ACC112 (cell line): Measurements from ENCODE around the gene APOBEC3A.
"Not testable (repeated sequence)": the region's sequence is repeated elsewhere in the genome, so short reads cannot be mapped to it uniquely, and the experiment has no call there.

Experiments used
- H2AFZ ChIP-seq: fragments of 200-600 bp; sonication (generic); one replicate; pipeline ENCODE4 v1.6.0; 2017; ENCODE audit warnings: antibody characterized with exemption, low read length; ENCODE audit not compliant: unreplicated experiment
- H3K27ac ChIP-seq: fragments of 200-600 bp; sonication (generic); 2 replicates; pipeline ENCODE4 v1.5.1; 2014; ENCODE audit warnings: low read depth, mild to moderate bottlenecking, antibody characterized with exemption, low read length, moderate library complexity
- H3K27me3 ChIP-seq: fragments of 200-600 bp; sonication (generic); 2 replicates; pipeline ENCODE4 v1.6.1; 2014; ENCODE audit warnings: mild to moderate bottlenecking, antibody characterized with exemption, low read length, moderate library complexity, mixed read lengths; ENCODE audit not compliant: insufficient read depth
- H3K36me3 ChIP-seq: fragments of 200-600 bp; sonication (generic); 2 replicates; pipeline ENCODE4 v1.6.1; 2016; ENCODE audit warnings: mild to moderate bottlenecking, antibody characterized with exemption, low read length, moderate library complexity, mixed read lengths; ENCODE audit not compliant: insufficient read depth
- H3K4me1 ChIP-seq: fragments of 200-600 bp; sonication (generic); one replicate; pipeline ENCODE4 v1.6.1; 2016; ENCODE audit warnings: low read length, mixed read lengths; ENCODE audit not compliant: insufficient read depth, unreplicated experiment, control insufficient read depth
- H3K4me3 ChIP-seq: fragments of 200-600 bp; sonication (generic); 2 replicates; pipeline ENCODE4 v1.5.1; 2014; ENCODE audit warnings: mild to moderate bottlenecking, low read depth, low read length
- H3K79me2 ChIP-seq: fragments of 200-600 bp; sonication (generic); one replicate; pipeline ENCODE4 v1.6.0; 2016; ENCODE audit warnings: low read length; ENCODE audit not compliant: control insufficient read depth, unreplicated experiment, insufficient read depth

APOBEC3A gene

GRCh38 chr22:38952281-38952993 is 5.0 kb upstream of the APOBEC3A start:
- H3K79me2 ChIP-seq, result no peaks in the 10 kb centered on the region
- H3K4me3 ChIP-seq, result no peak overlapping the region
- H3K27ac ChIP-seq, result no peak overlapping the region
- H3K36me3 ChIP-seq, result no peaks in the 10 kb centered on the region
- H2AFZ ChIP-seq, result no peak overlapping the region
- no peaks in the 10 kb centered on the region for H3K4me1 ChIP-seq
- peaks cover 8% of the 10 kb centered on the region for H3K27me3 ChIP-seq

- Histone ChIP-seq H3K27ac (no peak overlapping the region), H3K4me3 (no peak overlapping the region)
Measured at GRCh38 chr22:38953091-38953490, 4.3 kb upstream of the APOBEC3A start.

GRCh38 chr22:38953577-38954413 is 3.6 kb upstream of the APOBEC3A start:
- Histone ChIP-seq H3K4me1 (no peaks in the 10 kb centered on the region), H3K36me3 (no peaks in the 10 kb centered on the region), H2AFZ (no peak overlapping the region), H3K27me3 (no peaks in the 10 kb centered on the region; the same call in 1 of the 2 replicates), H3K27ac (no peak overlapping the region), H3K79me2 (no peaks in the 10 kb centered on the region), H3K4me3 (no peak overlapping the region)

More at GRCh38 chr22:38953091-38953490, 4.3 kb upstream of the APOBEC3A start:
- Histone ChIP-seq H2AFZ (no peak overlapping the region), H3K4me1 (no peaks in the 10 kb centered on the region), H3K27me3 (peaks cover 3% of the 10 kb centered on the region; the same call in 1 of the 2 replicates), H3K79me2 (no peaks in the 10 kb centered on the region), H3K36me3 (no peaks in the 10 kb centered on the region)

- no peaks in the 10 kb centered on the region for H3K4me1 ChIP-seq
Measured at GRCh38 chr22:38954414-38955043, 2.9 kb upstream of the APOBEC3A start.

DNA sequence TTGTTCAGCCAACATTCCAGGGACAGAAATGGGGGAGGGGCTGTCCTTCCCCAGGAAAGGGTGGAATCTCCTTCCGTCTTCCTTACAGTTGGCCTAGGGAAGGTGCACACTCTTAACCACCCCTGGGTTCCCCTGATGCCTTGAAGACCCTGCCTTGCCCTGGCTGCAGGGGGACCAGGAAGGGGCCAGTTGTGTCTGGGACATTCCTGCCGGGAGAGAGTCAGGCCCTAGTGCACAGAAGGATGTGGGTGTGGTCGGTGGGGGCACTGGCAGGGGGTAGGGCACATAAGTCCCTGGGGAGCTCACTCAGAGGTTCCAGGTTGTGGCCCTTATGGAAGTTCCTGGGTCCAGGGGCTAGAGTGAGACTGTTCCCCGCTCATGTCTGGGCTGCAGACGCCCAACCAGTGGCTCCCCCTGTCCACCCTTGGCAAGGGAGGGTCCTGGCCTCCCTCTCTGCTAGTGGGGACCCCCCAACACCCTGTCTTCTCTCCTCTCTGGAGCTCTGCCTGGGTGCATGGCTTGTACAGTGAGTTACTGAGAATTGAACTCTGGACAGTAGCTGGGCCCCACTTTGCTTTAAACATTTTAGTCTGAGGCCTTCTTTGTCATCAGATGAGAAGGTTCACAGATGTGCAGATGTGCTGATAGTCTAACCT is 2.0 kb upstream of the APOBEC3A start:
- Histone ChIP-seq H3K27ac (no peak overlapping the region), H3K79me2 (no peaks in the 10 kb centered on the region), H2AFZ (no peak overlapping the region), H3K4me3 (no peak overlapping the region), H3K4me1 (no peaks in the 10 kb centered on the region), H3K36me3 (no peaks in the 10 kb centered on the region), H3K27me3 (no peaks in the 10 kb centered on the region; the same call in 1 of the 2 replicates)

More at GRCh38 chr22:38954414-38955043, 2.9 kb upstream of the APOBEC3A start:
- Histone ChIP-seq H2AFZ (no peak overlapping the region), H3K27me3 (no peaks in the 10 kb centered on the region; the same call in 1 of the 2 replicates), H3K36me3 (no peaks in the 10 kb centered on the region), H3K4me3 (no peak overlapping the region), H3K79me2 (no peaks in the 10 kb centered on the region), H3K27ac (no peak overlapping the region)

DNA sequence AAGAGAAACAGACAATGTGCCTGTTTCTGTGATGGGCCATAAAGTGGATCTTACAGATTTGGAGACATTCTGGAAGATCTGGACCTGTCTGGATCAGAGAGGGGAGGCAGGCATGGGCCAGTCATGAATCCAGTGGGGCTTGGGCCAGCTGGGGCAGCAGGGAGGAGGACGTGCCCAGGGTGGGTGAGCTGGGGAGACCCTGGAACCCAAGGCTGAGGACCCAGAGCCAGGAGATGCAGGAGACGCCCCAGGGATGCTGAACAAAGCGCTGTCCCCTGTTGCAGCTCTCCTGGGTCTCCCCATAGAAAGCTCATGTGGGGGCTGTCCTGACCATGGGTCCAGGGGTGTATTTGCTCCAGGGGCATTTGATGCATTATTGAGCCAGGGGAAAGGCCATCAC is 1.5 kb upstream of the APOBEC3A start:
- no peak overlapping the region for H2AFZ ChIP-seq
- no peak overlapping the region for H3K27ac ChIP-seq
- H3K27me3 ChIP-seq, result no peaks in the 10 kb centered on the region; the same call in 1 of the 2 replicates
- no peaks in the 10 kb centered on the region for H3K79me2 ChIP-seq
- no peaks in the 10 kb centered on the region for H3K4me1 ChIP-seq
- no peak overlapping the region for H3K4me3 ChIP-seq
- no peaks in the 10 kb centered on the region for H3K36me3 ChIP-seq

GRCh38 chr22:38956551-38956950 is 858 bp upstream of the APOBEC3A start:
- Histone ChIP-seq H3K4me1 (no peaks in the 10 kb centered on the region), H3K27ac (no peak overlapping the region), H3K36me3 (no peaks in the 10 kb centered on the region), H2AFZ (no peak overlapping the region), H3K79me2 (no peaks in the 10 kb centered on the region), H3K27me3 (no peaks in the 10 kb centered on the region; the same call in 1 of the 2 replicates), H3K4me3 (no peak overlapping the region)

- no peaks in the 10 kb centered on the region for H3K79me2 ChIP-seq
- no peaks in the 10 kb centered on the region for H3K36me3 ChIP-seq
- no peak overlapping the region for H3K27ac ChIP-seq
- H3K27me3 ChIP-seq, result no peaks in the 10 kb centered on the region; the same call in 1 of the 2 replicates
- no peak overlapping the region for H3K4me3 ChIP-seq
- H3K4me1 ChIP-seq, result no peaks in the 10 kb centered on the region
- no peak overlapping the region for H2AFZ ChIP-seq
Measured at GRCh38 chr22:38957808-38958650, 620 bp downstream of the APOBEC3A start.

DNA sequence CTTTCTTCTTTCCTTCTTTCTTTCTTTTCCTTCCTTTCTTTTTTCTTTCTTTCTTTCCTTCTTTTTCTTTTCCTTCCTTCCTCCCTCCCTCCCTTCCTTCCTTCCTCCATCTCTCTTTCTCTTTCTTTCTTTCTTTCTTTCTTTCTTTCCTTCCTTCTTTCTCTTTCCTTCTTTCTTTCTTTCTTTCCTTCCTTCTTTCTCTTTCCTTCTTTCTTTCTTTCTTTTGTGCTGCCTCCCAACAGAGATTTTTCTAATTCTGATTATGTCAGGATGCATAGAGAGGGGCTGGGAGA is 1.2 kb downstream of the APOBEC3A start:
- not testable (repeated sequence) for H3K4me3 ChIP-seq, H3K79me2 ChIP-seq, H3K27me3 ChIP-seq, H3K27ac ChIP-seq, H2AFZ ChIP-seq, H3K4me1 ChIP-seq, H3K36me3 ChIP-seq

- H3K4me3 ChIP-seq, result no peak overlapping the region
- no peak overlapping the region for H3K27ac ChIP-seq
- no peaks in the 10 kb centered on the region for H3K4me1 ChIP-seq
- H3K36me3 ChIP-seq, result no peaks in the 10 kb centered on the region
- no peaks in the 10 kb centered on the region; the same call in 1 of the 2 replicates for H3K27me3 ChIP-seq
- H2AFZ ChIP-seq, result no peak overlapping the region
- no peaks in the 10 kb centered on the region for H3K79me2 ChIP-seq
Measured at GRCh38 chr22:38959590-38959989, 2.2 kb downstream of the APOBEC3A start.
